Right renal pelvis (tissue), 4 donors: ENCODE measurements around the gene ANKFN1. TPM values are rescaled to one million over a fixed set of nuclear protein-coding genes. Genes with fewer than 3 reads are reported as not detected.

Experiments used
- DNase-seq, 4 donors: peaks; one replicate each; pipeline ENCODE4 v3.0.0-alpha.2; 2013; ENCODE audit warnings: low read depth in 4 of 4, low spot score in 3 of 4, missing footprints in 1 of 4
- polyA plus RNA-seq, 4 donors: library from polyadenylated mRNA; unstranded; fragments of 120-200 nt; gene quantifications; one replicate each; pipeline ENCODE4 v1.2.1, GENCODE V29; 2013; ENCODE audit not compliant: insufficient read length in 4 of 4

The ANKFN1 gene
- polyA plus RNA-seq, 4 donors: 0.51 to 1.3 (median 0.69) TPM

DNA sequence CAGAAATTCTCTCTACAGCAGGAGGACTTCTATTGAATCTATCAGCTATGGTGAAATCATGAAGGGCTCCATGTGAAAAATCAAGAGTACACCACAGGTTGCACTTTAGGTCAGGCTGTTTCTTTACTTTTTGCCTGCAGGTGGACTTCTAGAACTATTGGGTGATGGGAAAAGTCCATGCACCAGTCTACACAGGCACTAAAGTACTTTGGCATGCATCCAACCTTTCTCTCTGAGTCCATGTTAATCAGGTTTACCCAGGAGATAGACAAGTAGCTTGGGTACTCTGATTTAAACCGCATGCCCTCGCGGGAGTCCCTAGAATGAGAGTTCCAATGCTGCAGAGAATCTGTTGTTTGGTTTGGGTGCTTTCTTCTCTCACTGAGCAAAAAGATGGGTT is 9.1 kb upstream of the ANKFN1 start:
- no peak for DNase-seq

DNA sequence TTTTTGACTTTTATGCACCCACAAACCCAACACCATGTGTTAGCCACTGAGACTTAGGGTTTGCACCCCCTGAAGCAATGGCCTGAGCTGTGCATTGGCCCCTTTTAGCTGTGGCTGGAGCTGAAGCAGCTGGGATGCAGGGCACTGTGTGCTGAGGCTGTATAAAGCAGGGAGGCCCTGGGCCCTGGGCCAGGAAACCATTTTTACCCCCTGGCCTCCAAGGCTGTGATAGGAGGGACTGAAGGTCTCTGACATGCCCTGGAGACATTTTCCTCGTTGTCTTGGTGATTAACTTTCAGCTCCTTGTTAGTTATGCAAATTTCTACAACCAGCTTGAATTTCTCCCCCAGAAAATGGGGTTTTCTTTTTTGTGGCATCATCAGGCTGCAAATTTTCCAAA is 6.7 kb upstream of the ANKFN1 start:
- DNase-seq: no peak

DNA sequence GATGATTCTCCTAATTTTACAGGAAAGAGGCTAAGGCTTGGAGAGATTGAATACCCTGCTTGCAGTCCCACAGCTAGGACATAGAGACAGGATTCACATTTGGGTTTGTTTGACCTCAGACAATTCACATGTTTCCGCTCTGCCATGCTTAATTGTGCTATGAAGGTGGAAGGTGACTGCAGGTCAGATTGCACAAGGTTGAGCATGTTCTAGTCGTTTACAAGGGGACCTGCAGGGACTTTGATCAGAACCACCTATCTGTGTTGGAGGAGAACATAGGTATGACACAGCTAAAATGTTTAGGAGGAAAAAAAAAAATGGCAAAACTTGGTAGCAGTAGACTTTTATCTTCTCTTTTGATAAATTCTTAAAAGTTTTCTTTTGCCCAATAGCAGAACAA is 4.9 kb upstream of the ANKFN1 start:
- no peak for DNase-seq

DNA sequence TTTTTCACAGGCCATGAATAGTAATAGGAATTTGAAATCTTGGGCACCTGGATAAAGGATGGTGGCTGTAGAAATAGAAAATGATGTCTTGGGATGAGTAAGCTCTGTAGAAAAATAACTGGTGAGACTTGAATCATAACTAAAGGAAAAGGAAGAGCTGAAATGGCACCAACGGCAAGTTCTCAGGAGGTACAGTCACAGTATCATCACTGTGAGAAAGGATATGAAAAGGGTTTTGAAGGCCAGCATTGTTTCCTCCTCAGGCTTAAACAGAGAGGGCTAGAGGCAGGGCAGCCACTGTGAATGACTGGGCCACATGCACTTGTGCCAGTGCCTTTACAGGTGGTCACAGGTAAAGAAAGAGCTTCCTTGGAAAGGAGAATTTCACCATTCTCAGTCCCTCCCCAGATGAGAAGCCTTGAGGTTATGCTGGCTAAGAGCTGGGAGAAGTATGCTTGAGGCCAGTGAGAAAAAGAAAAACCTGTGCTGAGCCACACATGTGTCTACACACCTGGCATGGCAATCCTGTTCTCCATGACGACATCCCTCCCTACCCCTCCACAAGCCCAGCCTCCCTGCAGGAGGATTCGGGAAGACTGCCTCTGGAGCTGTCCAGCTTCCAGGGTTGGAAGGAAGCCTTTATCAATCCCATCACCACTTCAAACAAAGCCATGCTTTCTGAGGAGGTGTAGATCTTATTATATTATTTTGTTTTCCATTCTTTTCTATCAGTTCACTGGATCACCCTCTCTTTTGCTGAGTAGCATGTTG is 3.8 kb upstream of the ANKFN1 start:
- DNase-seq: no peak

DNA sequence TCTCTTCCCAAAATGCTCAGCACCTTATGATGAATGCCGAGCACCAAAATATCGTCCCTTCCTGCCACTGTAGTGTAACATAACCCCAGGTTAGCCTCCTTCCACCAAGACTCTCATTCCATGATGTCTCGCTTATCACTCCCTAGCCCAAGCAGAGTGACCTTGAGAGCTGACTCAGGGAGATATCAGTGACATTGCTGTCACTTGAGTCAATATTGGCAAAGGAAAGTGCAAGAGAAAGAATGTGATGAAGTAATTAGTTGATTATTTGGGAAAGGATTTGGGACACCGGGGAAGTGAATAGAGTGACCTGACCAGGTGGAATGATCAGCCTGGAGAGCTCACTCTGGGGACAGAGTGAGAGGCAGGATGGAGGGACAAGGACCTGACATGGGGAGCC is 2.6 kb upstream of the ANKFN1 start:
- no peak for DNase-seq

DNA sequence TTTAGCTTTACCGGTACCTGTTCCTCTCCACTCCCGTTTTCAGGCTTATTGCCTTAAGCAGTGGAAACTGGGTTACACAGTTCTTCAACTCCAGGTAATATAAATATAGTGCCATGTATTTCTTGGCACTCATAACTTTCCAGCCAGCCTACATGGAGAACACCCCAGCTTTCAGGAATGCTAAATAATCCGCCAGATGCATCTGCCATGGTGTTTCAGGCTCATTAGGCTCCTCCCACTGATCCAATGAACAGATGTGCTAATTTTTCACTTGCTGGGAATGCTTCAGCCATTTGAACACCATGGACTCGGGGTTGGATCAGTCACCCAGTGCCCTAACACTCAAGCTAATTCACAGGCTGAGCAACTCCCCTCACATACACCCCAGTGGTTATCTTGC is 4.6 kb downstream of the ANKFN1 start:
- DNase-seq: no peak

DNA sequence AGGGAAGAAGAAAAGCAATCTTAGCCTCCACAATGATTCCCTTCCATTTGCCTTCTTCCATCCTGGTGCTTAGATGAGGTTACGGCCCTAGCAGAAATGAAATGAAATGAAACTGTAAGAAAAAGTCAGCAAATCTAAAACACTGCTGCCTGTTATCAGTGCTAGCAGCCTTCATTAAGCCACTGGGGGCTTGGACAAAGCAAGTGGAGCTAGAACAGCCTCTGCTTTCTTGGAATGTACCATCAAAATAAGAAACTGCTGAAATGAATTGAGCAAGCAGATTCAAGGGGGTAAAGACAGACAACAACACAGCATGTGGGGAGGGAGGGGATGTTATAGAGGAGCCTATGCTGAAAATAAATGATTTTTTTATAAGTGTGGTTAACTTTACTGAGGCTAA is 5.1 kb downstream of the ANKFN1 start:
- no peak for DNase-seq

DNA sequence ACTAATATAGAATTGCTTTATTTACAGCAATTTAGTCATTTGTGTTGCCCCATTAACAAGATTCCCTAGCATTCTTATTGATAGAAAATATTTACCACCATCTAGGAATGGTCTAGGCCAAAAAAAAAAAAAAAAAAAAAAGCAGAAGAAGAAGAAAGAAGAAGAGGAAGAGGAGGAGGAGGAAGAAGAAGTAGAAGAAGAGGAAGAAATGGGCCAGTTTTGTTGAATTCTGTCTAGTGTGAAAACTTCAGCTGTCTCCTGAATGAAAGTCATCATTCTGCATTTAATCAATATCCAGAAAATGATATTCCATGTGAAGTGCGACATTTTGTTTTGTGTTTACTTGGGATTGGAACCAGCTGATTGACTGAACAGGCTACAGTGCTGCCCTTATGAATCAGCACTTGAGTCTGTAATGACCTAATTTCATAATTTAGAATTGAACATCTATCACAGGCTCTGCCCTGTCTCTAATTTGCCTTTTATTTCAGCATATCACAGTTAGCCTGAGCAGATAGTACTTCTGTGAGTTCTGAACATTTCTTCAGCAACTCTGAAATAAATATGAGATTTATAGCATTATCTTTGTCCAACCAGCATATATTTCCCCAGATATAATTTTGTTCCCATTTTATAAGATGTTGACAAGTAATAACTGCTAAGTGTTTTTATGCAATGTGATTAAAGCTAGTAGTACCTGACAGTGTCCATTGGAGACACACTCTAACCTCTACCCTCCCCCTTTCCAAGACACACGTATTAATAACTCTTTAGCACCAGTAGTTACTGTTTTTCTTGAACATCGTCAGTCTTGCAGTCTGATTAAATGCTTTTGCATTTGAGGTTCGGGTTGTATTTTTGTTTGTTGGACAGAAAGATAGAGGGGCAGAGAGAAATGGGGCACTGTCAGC is 5.9 kb downstream of the ANKFN1 start:
- no peak for DNase-seq

DNA sequence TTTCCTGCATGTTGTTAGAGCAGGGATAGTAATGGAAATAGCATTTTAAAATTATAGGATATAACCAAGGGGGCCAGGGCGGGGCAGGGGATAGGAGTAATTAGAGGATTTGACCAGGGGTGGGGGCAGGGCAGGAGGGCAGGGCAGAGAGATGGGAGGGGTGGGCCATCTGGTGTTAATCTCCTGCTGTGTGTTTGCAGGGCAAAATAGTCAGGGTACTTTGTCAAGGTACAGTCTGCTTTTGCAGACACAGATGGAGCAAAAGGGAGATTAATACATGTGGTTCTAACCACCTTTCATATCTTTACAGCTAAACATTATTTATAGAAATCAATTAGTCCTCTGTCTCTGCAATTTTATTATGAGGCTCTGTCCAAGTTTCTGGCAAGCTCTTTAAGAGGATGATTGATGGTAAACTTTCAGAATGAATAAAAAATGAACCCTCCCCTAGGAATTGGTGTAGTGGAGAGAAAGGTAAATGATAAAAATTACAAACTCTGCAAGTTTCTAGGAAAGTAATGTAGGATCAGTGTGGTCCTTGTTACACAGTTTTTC is 6.6 kb downstream of the ANKFN1 start:
- no peak for DNase-seq

DNA sequence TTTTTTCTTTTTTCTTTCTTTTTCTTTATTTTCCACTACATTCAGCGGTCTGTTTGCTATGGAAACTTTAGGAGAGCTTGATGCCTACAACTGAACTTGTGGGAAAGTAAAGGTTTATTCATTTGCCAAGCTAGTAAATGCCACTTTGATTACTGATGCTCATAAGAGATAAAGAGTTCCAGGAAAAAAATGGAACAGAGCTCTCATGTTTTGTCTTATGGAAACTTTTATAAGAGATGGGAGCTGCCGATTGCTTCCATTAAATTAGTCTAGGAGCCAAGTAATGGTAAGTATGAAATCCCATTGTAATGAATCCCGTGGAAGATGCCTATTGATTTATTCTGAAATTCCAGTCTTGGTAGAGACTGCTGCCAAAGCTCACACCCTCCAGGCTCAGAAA is 7.1 kb downstream of the ANKFN1 start:
- DNase-seq: no peak

DNA sequence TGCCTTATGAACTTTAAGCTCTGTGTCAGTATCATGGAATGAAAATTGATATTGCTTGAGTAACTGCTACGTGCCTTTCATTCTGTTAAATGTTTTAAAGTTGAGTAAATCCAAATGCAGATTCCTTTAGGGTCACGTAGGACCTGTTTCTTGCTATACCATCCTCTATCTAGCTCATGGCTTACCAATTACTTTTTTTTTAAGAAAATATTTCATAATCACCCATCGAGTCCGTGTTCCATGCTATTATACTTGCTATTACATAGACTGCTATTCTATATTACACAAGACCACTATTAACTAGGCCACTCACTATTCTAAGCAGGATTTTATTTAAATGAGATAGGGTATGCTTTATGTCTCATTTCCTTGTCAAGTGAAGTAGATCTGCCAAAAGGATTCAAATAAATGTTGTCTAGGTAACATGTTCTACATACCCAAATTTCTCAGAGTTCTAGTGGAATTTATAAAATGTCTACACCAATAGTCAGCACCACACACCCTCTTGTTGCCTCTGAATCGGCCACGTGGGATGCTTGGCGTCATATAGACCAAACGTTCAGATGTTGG is 11.9 kb downstream of the ANKFN1 start:
- DNase-seq: no peak

DNA sequence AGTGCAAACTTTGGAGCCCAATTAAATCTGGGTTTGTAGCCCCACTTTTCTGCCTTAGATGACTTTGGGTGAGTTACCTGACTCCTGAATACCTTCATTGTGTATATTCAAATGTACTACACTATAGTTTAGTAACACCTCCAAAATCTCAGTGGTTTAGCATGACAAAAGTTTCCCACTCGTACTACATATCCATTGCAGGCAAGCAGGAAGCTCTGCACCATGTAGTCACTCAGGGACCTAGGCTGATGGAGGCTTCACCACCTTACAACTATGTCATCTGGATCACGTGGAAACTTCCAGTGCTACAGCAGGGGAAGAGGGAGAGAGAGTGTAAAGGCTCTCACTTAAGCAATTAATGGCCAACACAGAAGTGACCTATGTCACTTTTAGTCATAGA is 14.2 kb downstream of the ANKFN1 start:
- DNase-seq: no peak

DNA sequence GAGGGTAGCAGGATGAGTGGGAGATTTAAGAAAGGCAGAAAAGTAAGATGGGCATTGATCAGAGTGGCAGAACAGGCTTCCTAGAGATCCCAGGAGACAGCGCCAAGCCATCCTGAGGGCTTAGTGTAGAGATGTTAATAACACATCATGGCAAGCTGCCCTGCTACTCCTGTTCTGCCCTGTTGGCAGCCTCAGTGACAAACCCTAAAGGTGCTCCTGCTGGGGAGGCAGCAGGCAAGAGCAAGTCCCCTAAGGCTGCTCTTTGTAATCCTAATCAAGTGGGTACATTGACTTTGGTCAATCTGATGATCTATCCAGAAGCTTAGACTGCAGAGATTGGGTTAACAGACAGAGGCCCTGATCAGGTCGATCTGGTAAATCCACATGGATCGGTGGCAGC is 16.3 kb downstream of the ANKFN1 start:
- DNase-seq: no peak

DNA sequence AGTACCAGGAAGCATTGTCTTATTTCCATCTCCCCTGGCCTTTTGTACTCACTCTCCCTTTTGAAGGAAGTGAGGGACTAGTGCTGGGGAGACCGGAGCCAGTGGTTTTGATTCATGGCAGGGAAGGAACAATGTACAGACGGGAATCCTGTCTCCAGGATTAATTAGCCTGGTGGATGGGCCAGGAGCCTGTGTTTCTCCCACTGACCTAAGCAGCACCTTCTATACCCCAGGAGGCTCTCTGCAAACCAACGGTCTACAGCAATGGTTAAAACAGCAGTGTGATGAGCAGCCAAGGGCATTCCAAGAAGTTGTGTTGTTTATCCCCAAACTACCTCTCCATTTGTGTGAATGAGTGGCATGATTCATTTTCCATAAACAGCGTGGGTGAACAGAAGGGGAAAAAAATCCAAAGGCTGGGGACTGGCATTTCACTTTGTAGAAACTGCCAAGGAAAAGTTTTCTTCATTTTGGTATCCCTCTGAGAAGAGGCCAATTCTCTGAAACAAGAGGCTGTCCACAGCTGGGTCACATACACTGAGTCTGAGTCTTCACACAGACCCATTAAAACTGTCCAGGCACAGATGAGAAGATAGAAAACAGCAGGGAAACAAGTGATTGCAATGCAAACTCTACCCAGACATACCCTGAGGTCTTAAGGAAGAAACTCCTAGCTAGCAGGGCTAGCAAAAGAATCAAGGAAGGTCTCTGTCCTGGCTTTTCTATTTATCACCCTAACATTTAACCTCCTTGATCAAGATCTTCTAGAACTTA is 18.1 kb downstream of the ANKFN1 start:
- DNase-seq: no peak

DNA sequence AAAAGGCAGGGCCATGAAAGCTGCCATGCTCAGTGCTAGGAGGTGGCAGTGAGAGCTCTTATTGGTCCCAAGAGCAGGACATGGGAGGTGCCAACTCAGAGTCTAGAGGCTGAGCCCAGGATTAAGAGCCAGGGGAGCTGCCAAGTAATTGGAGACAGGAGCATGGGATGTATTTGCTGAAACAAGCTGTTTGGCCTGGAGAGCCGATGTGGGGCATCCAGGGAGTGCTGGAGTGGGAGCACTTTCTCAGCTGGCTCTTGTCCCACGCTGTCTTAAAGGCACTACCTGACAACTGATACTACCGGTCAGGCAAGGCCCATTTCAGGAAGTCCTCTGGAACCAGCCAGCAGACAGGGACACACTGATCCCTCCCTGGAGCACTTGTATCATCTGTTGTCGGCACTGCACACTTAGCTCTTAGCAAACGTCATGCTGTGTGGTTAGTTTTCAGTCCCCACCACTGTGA is 19.3 kb downstream of the ANKFN1 start:
- peak in 2 of 4 donors; percentile 22 to 29 for DNase-seq

DNA sequence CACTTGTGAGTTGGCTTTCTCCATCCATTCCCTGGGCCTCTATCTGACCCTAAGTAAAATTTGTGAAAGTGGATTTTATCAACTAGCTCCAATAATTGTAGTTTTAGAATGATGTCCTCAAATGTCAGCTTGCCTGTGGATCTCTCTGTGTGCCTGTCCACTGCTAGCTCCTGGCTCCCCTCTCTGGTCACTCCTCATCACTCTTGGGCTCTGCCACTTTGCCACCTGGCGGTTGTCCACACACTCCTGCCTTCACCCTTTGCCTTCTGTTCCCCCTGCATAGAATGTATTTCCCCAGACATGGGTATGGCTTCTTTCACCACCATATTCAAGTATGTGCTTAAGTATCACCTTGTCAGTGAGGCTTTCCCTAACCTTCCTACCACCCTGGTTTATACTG is 19.8 kb downstream of the ANKFN1 start:
- no peak for DNase-seq

DNA sequence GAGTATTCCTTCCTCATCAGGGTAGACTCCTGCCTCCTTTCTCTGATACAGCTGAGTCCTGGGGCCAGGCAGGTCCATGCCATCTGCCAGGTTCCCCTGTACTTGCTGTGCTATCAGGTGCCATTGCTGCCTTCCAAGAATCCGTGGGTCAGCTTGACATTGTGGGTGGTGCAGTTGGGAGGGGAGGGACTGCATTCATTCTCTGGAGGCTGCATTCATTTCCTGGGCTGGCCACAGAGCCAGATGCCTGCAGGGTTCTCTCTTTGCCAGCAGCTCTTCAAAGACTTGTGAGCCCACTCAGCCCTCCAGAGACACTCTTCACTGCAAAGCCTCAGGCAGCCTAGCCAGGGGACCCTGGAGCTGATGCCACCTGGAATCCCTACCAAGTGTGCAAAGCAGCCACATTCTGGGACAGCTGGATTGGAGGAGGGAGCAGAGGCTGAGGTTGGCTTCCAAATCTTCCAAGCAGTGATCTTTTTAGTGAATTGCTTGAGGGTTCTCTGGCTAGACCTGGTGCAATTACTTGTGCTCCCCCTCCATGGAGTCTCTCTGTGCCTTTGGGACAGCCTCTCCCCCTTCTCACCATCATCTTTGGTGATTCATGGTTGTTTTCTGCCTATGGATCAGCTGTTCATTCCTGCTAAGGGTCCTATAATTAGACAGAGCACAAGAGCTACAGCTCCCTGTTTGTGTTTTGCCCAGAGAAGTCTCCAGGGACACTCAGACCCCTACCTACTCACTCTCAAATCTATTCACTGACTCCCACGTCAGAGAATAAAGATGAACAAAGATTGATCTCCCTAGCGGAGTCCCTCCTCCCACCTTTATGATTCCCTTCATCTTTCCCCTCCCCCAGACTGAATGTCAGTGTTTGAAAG is 20.9 kb downstream of the ANKFN1 start:
- DNase-seq: no peak

DNA sequence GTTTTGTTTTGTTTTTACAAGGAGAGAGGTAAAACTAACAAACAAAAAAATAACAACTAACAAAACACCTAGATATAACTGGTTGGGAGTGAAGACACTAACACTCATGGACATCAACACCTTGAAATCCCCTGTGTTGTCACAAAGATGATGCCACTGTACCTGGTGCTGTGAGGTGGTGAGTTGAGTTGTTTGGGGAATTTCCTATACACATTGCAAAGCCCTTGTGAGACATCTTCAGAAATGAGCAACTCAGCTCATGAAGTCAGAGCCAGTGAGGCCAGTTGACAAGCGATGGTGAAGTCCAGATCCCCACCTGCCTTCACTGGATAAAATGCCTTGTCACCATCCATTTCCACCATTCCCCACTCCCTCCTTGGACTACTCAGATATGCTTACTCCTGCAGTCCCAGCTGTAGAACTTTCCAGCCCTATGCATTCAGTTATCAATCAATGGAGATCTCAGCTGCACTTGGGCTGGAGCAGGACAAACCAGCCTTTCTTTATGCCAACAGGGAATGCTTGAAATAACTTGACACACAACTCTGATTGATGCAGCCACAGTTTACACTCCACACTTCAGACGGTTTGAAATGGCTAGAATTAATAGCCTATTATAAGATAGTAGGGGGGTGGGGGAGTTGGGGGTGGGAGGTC is 22.2 kb downstream of the ANKFN1 start:
- DNase-seq: no peak

DNA sequence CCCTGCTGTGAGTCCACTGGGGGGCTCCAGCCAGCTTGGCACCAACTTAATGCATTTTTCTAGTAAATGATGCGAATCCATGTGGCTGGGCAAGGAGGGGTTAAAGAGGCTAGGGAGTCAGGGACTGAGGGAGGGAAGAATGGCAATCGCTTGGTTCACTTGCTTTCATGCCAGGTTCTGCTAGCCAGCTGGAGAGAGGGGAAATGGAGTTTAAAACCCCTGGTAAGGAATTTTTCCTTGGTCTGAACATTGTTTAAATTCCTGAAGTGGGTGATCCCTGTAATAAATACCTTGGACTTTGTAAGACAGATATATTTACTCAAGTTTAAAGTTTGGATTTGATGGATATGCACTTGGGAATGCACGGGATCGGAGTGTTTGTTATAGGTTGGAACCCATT is 22.8 kb downstream of the ANKFN1 start:
- peak in 2 of 4 donors; percentile 13 to 24 for DNase-seq
